ENCODE data around the gene BPIFB2. TPM values are rescaled to one million over a fixed set of nuclear protein-coding genes. Genes with fewer than 3 reads are reported as not detected.

Gene BPIFB2
- total and polyA plus RNA-seq, 2 donors from 2014 or later: not detected

DNA sequence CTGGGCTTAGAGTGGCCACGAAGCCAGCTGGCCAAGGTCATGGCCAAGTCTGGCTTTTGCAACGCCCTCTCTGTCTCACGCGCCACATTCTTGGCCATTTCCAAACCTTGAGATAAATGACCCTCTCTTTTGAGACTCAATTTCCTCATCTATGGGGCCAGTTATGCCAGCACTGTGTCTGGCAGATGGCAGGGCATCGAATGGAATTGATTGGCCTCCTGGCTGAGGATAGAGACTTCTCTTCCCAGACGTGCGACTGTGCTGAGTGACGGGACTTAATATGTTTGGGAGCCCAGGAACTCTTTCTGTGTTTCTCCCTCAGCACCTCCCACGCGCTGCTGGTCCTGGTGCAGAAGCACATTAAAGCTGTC lies 7.6 kb downstream of the BPIFB2 start:
- Histone ChIP-seq H3K36me3 (ENCODE audit: control insufficient read depth in 2 of 3, insufficient read depth in 3 of 3, low read length in 3 of 3) (no peaks in the 10 kb centered on the region), H3K9me3 (ENCODE audit: control insufficient read depth in 2 of 3, insufficient read depth in 1 of 3, low read length in 3 of 3) (no peaks in the 10 kb centered on the region), H3K4me3 (ENCODE audit: low read length in 3 of 3) (no peak overlapping the region), H3K27me3 (ENCODE audit: control insufficient read depth, insufficient read depth, low read length) (no peaks in the 10 kb centered on the region), H3K4me1 (ENCODE audit: control insufficient read depth in 2 of 3, insufficient read depth in 2 of 3, low read depth in 1 of 3, low read length in 3 of 3) (no peaks in the 10 kb centered on the region), H3K9ac (ENCODE audit: low read length in 3 of 3) (no peak overlapping the region), H3K27ac (ENCODE audit: low read depth in 2 of 2, low read length in 2 of 2) (no peak overlapping the region)
- DNase-seq: peak in 3 of 5 donors; percentile 15 to 31 (median 22)
- no peak for FAIRE-seq
- intact Hi-C loops (cut with DNase I): no loop called here
- TF ChIP-seq, protein P1, sequence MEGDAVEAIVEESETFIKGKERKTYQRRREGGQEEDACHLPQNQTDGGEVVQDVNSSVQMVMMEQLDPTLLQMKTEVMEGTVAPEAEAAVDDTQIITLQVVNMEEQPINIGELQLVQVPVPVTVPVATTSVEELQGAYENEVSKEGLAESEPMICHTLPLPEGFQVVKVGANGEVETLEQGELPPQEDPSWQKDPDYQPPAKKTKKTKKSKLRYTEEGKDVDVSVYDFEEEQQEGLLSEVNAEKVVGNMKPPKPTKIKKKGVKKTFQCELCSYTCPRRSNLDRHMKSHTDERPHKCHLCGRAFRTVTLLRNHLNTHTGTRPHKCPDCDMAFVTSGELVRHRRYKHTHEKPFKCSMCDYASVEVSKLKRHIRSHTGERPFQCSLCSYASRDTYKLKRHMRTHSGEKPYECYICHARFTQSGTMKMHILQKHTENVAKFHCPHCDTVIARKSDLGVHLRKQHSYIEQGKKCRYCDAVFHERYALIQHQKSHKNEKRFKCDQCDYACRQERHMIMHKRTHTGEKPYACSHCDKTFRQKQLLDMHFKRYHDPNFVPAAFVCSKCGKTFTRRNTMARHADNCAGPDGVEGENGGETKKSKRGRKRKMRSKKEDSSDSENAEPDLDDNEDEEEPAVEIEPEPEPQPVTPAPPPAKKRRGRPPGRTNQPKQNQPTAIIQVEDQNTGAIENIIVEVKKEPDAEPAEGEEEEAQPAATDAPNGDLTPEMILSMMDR (IDR thresholded peaks at IDR 0.05; ENCODE audit: borderline replicate concordance, extremely low read depth, insufficient read depth): no peak

DNA sequence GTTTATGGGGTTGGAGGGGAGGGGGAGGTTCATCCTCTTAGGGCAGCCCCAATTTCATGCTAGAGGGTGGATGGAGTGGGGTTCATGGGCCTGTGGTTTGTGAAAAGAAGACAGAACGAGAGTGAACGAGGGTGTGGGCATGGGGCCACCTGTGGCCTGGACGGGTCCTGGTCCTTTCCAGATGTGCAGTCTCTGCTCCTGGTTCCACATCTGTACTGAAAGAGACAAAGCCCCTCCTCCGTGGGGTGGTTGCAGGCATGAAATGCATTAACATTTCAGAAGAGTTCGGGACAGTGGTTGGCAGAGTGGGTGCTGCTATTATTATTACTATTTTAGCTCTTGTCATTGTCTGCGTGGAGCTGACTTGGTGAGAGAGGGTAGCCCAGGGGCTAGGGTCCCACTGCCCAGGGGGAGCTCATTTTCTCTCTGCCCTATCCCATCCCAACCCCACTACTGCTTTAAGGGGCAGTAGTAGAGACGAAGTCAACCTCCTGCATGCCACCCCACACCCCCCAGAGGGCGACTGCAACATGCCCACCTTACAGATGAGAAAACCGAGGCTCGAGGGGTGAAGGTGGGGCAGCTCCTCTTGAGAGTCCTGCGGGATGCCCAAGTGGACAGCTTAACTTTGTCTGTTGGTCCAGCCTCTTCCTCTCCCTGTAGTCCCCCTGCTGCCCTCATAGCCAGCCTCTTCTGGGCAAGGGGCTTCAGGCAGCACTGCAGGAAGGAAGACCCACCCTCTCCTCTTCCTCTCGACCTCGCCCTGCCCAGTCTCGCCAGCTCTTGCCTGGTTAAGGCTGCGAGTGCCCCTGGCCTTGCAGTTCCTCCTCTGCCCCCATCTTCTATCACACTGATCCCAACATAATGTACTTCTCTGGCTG lies 8.4 kb downstream of the BPIFB2 start:
- H3K27me3 ChIP-seq (ENCODE audit: control insufficient read depth, insufficient read depth, low read length): no peaks in the 10 kb centered on the region
- H3K27ac ChIP-seq (ENCODE audit: low read depth in 2 of 2, low read length in 2 of 2): no peak overlapping the region
- H3K4me3 ChIP-seq (ENCODE audit: low read length in 3 of 3): no peak overlapping the region
- DNase-seq (no peak), FAIRE-seq (no peak)
- H3K9me3 ChIP-seq (ENCODE audit: control insufficient read depth in 2 of 3, insufficient read depth in 1 of 3, low read length in 3 of 3): no peaks in the 10 kb centered on the region
- no peaks in the 10 kb centered on the region for H3K4me1 ChIP-seq (ENCODE audit: control insufficient read depth in 2 of 3, insufficient read depth in 2 of 3, low read depth in 1 of 3, low read length in 3 of 3)
- TF ChIP-seq, protein P1 (IDR thresholded peaks at IDR 0.05; ENCODE audit: borderline replicate concordance, extremely low read depth, insufficient read depth): no peak
- H3K9ac ChIP-seq (ENCODE audit: low read length in 3 of 3): no peak overlapping the region
- no peaks in the 10 kb centered on the region for H3K36me3 ChIP-seq (ENCODE audit: control insufficient read depth in 2 of 3, insufficient read depth in 3 of 3, low read length in 3 of 3)
- intact Hi-C loops (cut with DNase I): no loop called here

- DNase-seq (no peak), FAIRE-seq (no peak)
- H3K27ac ChIP-seq (ENCODE audit: low read depth in 2 of 2, low read length in 2 of 2): no peak overlapping the region
- intact Hi-C loops (cut with DNase I): no loop called here
- H3K36me3 ChIP-seq (ENCODE audit: control insufficient read depth in 2 of 3, insufficient read depth in 3 of 3, low read length in 3 of 3): no peaks in the 10 kb centered on the region
- H3K4me3 ChIP-seq (ENCODE audit: low read length in 3 of 3): no peak overlapping the region
- TF ChIP-seq, protein P1 (IDR thresholded peaks at IDR 0.05; ENCODE audit: borderline replicate concordance, extremely low read depth, insufficient read depth): no peak
- no peaks in the 10 kb centered on the region for H3K9me3 ChIP-seq (ENCODE audit: control insufficient read depth in 2 of 3, insufficient read depth in 1 of 3, low read length in 3 of 3)
- H3K4me1 ChIP-seq (ENCODE audit: control insufficient read depth in 2 of 3, insufficient read depth in 2 of 3, low read depth in 1 of 3, low read length in 3 of 3): no peaks in the 10 kb centered on the region
- no peaks in the 10 kb centered on the region for H3K27me3 ChIP-seq (ENCODE audit: control insufficient read depth, insufficient read depth, low read length)
- H3K9ac ChIP-seq (ENCODE audit: low read length in 3 of 3): no peak overlapping the region
These were observed 9.1 kb downstream of the BPIFB2 start for GRCh38 chr20:33016581-33017109.
